ENCODE results near the gene HDAC4.
"Not testable (repeated sequence)": the region's sequence is repeated elsewhere in the genome, so short reads cannot be mapped to it uniquely, and the experiment has no call there.

Gene HDAC4

DNA sequence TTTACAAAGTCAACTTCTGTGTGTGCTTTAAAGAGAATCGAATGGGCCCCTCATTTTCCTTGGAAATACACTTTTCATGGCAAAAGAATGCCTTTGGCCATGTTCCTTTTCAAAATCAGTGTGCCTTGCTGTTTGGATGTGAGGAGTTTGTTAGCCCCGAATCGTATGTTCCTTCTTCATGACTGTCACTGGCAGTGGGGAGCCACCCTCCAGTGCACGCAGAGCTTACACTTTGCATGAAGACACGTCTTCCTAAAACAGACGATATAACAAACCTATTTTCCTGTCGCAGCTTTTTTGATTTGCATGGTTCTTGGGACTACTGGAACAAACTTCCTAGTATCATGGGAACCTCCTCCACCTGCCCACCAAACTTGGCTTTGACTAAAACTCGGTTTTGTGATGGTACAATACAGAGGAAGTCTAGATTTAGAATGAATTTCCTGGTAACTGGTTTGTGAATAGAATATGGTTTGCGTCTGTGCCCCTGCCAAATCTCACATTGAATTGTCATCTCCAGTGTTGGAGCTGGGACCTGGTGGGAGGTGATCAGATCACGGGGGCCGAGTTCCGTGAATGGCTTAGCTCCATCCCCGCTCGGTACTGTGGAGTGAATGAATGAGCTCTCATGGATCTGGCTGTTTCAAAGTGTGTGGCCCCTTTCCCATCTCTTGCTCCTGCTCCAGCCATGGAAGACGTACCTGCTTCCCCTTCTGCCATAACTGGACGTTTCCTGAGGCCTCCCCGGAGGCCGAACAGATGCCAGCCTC, 358.1 kb downstream of the HDAC4 start:
- H3K27ac Mint-ChIP-seq, result no peak overlapping the region
- no peaks in the 10 kb centered on the region for H3K4me1 Mint-ChIP-seq
- DNase-seq (ENCODE audit: low spot score in 2 of 2), result no peak
- no peaks in the 10 kb centered on the region for H3K9me3 Mint-ChIP-seq
- no peak overlapping the region for H3K4me3 Mint-ChIP-seq
- no peaks in the 10 kb centered on the region for H3K36me3 Mint-ChIP-seq
- peaks cover 2% of the 10 kb centered on the region for H3K27me3 Mint-ChIP-seq
- ATAC-seq (ENCODE audit: low read depth), result no peak

DNA sequence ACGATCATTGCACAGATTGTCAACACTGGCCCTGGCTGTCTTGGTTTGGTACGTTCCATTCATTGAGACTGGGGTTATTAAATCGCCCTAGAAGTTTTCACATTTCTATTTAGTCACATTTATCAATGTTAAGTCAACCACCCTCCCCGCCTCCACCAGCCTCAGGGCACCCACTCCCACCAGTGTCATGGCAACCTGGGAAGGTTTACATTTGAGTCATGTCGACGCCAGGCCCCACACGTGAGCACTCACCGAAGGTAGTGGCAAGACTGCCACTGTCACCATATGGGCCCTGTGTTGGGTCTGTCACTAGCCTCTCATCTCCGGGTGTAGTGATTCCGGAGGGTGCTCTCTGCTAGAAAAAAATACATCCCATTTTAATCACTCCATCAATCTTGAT, 358.8 kb downstream of the HDAC4 start:
- H3K4me1 Mint-ChIP-seq, result no peaks in the 10 kb centered on the region
- no peak for ATAC-seq (ENCODE audit: low read depth)
- no peaks in the 10 kb centered on the region for H3K9me3 Mint-ChIP-seq
- no peak overlapping the region for H3K4me3 Mint-ChIP-seq
- H3K27me3 Mint-ChIP-seq, result peaks cover 6% of the 10 kb centered on the region
- DNase-seq (ENCODE audit: low spot score in 2 of 2), result no peak
- H3K27ac Mint-ChIP-seq, result no peak overlapping the region
- no peaks in the 10 kb centered on the region for H3K36me3 Mint-ChIP-seq

DNA sequence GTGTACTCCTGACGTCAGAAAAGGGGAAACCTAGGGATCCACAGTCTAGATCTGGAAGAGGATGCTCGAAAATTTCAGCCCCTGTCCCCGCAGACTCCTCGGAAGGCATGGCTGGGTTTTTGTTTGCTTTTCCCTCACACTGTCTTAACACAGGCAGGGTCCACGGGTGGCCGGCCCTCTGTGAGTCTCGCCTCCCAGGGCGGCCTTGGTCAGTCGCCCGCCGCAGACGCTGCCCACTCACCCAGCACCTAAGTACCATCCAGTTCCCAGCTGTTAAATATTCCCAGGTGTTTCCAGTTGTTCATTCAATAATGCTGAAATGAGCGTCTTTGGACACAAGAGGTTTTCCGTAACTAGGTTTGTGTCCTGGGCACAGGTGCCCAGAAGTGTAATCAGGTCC, 359.8 kb downstream of the HDAC4 start:
- H3K27ac Mint-ChIP-seq, result no peak overlapping the region

DNA sequence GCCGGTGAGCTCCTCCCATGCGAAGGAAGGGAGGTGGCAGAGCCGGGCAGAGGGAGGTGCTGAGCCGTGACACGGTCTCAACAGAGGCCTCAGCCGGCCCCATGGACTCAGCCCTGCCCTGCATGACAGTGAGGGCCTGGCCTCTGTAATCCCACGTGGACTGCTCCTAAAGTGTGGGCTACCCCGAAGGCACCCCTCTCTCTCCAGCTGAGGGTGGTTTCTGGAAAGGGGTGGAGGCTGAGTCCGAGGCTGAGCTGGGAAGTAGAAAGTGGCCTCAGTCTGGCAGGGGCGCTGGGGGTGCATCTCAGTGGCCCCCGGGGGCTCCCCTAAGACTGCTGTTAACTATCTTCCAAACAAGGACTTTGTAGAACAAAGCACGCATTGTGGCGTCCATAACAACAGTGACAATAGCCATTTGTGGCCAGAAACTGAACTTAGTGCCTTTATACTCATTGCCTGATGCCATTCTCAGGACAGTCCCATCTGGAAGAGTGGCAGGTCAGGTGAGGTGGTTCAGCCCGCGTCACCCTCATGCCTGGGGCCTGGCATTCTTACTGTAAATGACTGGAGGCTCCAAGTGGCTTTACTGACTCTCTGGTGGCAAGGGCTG, 360.6 kb downstream of the HDAC4 start:
- ATAC-seq (ENCODE audit: low read depth), result no peak
- peaks cover 6% of the 10 kb centered on the region for H3K27me3 Mint-ChIP-seq

More for the DNA sequence above, 359.8 kb downstream of the HDAC4 start:
- Mint-ChIP-seq H3K27me3 (peaks cover 6% of the 10 kb centered on the region), H3K4me1 (no peaks in the 10 kb centered on the region), H3K9me3 (no peaks in the 10 kb centered on the region), H3K4me3 (no peak overlapping the region), H3K36me3 (no peaks in the 10 kb centered on the region)
- ATAC-seq (ENCODE audit: low read depth), result no peak
- no peak for DNase-seq (ENCODE audit: low spot score in 2 of 2)

DNA sequence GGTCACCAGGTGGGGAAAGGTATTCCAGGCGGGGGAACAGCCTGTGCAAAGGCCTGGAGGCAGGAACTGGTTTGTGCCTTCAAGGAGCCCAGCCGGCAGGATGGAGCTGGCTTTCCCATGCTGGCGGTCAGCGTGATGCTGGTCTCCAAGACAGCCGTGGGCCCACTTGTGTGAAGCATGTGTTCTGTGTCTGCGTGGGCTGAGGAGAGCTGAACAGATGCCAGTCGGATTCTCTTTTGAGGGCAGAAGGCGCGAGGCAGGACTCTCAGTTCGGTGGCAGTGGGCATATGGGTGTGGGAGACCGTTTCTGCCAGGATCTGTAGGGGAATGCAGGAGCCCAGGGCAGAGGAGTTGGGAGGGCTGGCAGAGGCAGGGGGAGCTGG, 361.4 kb downstream of the HDAC4 start:
- ATAC-seq (ENCODE audit: low read depth), result no peak
- no peak for DNase-seq (ENCODE audit: low spot score in 2 of 2)
- H3K36me3 Mint-ChIP-seq, result no peaks in the 10 kb centered on the region
- H3K4me1 Mint-ChIP-seq, result peaks cover 1% of the 10 kb centered on the region
- H3K27me3 Mint-ChIP-seq, result peaks cover 12% of the 10 kb centered on the region
- H3K27ac Mint-ChIP-seq, result no peak overlapping the region
- H3K4me3 Mint-ChIP-seq, result no peak overlapping the region
- no peaks in the 10 kb centered on the region for H3K9me3 Mint-ChIP-seq

More for the DNA sequence above, 360.6 kb downstream of the HDAC4 start:
- Mint-ChIP-seq H3K4me3 (no peak overlapping the region), H3K9me3 (no peaks in the 10 kb centered on the region), H3K27ac (no peak overlapping the region), H3K4me1 (no peaks in the 10 kb centered on the region), H3K36me3 (no peaks in the 10 kb centered on the region)
- DNase-seq (ENCODE audit: low spot score in 2 of 2), result no peak

DNA sequence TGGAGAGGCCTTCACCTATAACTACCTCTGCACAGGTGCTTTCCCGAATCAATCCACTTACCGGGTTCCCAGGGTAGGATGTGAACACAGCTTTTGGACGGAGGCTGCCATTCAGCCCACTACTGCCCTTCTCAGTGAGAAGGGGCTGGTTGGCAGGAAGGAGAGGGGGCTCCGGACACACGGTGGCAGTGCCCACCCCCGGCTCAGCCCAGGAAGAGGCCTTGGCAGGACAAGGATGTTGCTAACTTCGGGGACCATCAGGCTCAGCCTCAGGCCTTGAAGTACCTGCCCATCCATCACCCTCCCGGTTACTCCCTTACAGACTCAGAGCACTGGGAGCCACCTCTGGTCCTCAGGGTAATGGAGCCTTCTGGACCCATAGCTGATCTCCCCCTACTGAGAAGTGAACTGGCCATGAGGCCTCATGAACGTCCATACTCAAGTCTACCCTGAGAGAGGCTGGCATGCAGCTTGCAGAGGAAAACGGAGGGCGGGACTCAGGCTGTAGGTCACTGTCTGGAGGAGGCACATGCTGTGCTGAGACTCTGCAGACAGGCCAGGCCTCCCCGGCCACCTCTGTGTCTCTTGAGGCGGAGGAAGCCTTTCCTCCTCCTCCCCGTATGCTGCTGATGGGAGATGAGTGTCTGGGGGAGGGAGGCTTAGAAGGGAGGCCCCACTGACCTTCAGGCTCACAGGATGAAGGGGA, 361.9 kb downstream of the HDAC4 start:
- H3K4me3 Mint-ChIP-seq, result no peak overlapping the region
- no peaks in the 10 kb centered on the region for H3K36me3 Mint-ChIP-seq
- no peak overlapping the region for H3K27ac Mint-ChIP-seq
- no peaks in the 10 kb centered on the region for H3K9me3 Mint-ChIP-seq
- no peak for DNase-seq (ENCODE audit: low spot score in 2 of 2)
- peaks cover 2% of the 10 kb centered on the region for H3K4me1 Mint-ChIP-seq
- H3K27me3 Mint-ChIP-seq, result peaks cover 14% of the 10 kb centered on the region
- ATAC-seq (ENCODE audit: low read depth), result no peak

DNA sequence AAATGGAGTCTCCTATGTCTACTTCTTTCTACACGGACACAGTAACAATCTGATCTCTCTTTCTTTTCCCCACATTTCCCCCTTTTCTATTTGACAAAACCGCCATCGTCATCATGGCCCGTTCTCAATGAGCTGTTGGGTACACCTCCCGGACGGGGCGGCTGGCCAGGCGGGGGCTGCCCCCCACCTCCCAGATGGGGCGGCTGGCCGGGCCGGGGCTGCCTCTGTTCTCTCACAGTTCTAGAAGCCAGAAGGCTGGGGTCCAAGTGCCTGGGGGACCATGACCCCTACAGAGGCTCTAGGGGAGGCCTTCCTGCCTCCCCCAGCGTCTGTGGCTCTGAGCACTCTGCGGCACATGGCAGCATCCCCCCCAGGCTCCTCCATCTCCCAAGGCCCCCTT, 362.5 kb downstream of the HDAC4 start:
- H3K9me3 Mint-ChIP-seq; H3K4me1 Mint-ChIP-seq; H3K36me3 Mint-ChIP-seq; DNase-seq (ENCODE audit: low spot score in 2 of 2); ATAC-seq (ENCODE audit: low read depth); H3K4me3 Mint-ChIP-seq; H3K27ac Mint-ChIP-seq: not testable (repeated sequence)
- H3K27me3 Mint-ChIP-seq, result peaks cover 14% of the 10 kb centered on the region

DNA sequence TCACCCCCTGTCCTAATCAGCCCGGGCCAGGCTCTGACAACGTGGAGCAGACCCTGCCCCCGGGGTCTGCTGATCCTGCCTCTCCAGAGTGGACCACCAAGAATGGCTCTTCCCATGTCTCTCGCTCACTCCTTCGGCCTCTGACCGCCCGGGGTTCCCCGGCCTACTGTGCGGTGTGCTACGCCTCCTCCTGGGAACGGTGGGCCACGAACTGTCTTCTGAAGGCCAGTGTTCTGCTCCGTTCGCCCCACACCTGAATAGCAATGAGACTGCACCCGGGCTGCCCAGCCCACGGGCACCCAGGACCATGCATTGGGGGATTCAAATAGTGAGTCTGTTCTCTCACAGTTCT, 363.3 kb downstream of the HDAC4 start:
- Mint-ChIP-seq H3K27me3 (peaks cover 14% of the 10 kb centered on the region), H3K4me3 (no peak overlapping the region), H3K4me1 (peaks cover 2% of the 10 kb centered on the region), H3K27ac (peak overlapping the region; percentile 52), H3K9me3 (no peaks in the 10 kb centered on the region), H3K36me3 (no peaks in the 10 kb centered on the region)
- no peak for ATAC-seq (ENCODE audit: low read depth)
- no peak for DNase-seq (ENCODE audit: low spot score in 2 of 2)

DNA sequence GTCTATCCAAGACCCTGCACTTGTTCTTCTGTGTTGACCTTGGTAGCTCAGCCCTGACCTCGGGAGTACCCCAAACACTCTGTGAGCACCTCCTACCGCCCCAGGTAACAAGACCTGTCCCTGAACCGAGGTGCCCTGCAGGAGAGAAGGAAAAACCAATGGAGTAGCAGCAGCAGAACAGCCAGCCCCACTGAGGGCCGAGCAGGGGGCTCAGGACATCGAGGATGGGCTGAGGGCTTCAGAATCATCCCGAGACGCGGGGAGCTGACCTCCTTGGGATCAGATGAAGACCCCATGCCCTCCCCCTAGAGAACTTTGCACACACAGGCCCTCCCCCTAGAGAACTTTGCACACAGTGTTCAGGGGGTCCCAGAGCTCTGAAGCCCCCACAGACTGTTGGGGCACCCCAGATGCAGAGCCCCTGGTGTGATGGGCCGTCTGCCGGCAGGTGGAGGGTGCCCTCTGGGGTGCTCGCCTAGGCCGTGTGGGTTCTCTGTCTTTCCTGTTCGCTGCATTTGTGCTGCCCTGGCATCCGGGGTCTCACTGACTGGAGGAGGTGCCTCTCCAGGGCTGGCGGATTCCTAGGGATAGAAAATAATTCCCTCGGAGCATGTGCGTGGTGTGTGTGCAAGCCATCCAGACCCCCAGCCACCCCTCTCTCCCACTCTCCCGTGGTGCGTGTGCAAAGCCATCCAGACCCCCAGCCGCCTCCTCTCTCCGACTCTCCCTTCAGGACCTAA, 363.8 kb downstream of the HDAC4 start:
- no peak overlapping the region for H3K4me3 Mint-ChIP-seq
- no peak for ATAC-seq (ENCODE audit: low read depth)
- H3K27me3 Mint-ChIP-seq, result peaks cover 15% of the 10 kb centered on the region
- H3K4me1 Mint-ChIP-seq, result peaks cover 2% of the 10 kb centered on the region
- no peaks in the 10 kb centered on the region for H3K9me3 Mint-ChIP-seq
- peak overlapping the region; percentile 52 for H3K27ac Mint-ChIP-seq
- no peaks in the 10 kb centered on the region for H3K36me3 Mint-ChIP-seq
- no peak for DNase-seq (ENCODE audit: low spot score in 2 of 2)

DNA sequence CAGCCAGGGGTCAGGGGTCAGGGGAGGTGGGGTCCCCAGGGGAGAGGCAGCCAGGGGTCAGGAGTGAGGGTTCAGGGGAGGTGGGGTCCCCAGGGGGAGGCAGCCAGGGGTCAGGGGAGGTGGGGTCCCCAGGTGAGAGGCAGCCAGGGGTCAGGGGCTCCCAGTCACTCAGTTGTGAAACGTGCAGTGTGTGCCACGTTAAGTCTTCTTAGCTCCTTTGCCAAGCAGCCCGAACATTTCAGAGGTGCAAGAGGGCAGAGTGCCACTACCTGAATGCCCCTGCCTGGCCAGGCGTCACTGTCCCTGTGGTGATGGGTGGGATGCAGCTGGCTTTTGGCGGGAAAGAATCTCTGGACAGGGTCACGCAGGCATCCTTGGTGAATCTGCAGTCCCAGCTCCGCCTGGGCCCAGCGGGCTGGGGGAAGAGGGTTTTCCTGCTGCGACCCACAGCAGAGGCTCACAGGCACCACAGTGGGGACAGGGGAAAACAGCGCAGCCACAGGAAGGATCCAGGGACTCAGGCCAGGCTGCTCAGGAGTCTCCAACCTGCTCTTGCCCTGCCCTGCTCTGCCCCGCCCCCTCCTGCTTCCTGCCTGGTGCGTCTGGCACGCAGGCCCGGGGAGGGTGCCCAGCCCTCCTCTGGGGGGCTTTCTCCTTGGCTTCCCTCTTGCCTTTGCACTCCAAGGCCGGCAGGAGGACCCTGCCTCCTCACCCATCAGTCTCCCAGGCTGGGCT, 364.7 kb downstream of the HDAC4 start:
- DNase-seq (ENCODE audit: low spot score in 2 of 2), result no peak
- Mint-ChIP-seq H3K27me3 (peaks cover 18% of the 10 kb centered on the region), H3K4me3 (no peak overlapping the region), H3K4me1 (peaks cover 2% of the 10 kb centered on the region), H3K27ac (no peak overlapping the region), H3K36me3 (no peaks in the 10 kb centered on the region), H3K9me3 (no peaks in the 10 kb centered on the region)
- no peak for ATAC-seq (ENCODE audit: low read depth)

DNA sequence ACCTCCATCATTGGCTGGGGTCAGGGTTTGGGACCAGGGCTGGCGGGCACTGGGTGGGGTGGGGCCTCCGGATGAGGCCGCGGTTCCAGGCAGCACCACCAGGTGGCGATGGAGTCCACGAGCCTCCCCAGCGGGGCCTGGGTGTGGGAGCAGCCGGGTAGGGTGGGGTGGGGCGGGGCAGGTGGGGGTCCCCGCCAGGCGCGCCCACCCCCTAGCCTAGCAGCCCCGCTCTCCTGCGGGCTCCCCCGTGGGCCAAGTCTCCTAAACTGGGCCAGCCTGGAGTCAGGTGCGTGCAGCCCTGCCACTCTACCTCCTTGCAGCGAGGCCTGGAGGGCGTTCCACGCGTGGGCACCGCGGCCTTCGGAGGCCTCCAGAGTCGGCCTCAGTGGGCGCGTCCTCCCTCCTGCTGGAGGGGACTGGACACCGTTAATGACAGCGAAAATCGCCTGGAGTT, 365.4 kb downstream of the HDAC4 start:
- H3K36me3 Mint-ChIP-seq, result no peaks in the 10 kb centered on the region
- peaks cover 18% of the 10 kb centered on the region for H3K27me3 Mint-ChIP-seq
- peaks cover 2% of the 10 kb centered on the region for H3K4me1 Mint-ChIP-seq
- ATAC-seq (ENCODE audit: low read depth) (peak; percentile 72), DNase-seq (ENCODE audit: low spot score in 2 of 2) (peak; percentile 71 to 75)
- no peak overlapping the region for H3K27ac Mint-ChIP-seq
- H3K4me3 Mint-ChIP-seq, result no peak overlapping the region
- H3K9me3 Mint-ChIP-seq, result no peaks in the 10 kb centered on the region

DNA sequence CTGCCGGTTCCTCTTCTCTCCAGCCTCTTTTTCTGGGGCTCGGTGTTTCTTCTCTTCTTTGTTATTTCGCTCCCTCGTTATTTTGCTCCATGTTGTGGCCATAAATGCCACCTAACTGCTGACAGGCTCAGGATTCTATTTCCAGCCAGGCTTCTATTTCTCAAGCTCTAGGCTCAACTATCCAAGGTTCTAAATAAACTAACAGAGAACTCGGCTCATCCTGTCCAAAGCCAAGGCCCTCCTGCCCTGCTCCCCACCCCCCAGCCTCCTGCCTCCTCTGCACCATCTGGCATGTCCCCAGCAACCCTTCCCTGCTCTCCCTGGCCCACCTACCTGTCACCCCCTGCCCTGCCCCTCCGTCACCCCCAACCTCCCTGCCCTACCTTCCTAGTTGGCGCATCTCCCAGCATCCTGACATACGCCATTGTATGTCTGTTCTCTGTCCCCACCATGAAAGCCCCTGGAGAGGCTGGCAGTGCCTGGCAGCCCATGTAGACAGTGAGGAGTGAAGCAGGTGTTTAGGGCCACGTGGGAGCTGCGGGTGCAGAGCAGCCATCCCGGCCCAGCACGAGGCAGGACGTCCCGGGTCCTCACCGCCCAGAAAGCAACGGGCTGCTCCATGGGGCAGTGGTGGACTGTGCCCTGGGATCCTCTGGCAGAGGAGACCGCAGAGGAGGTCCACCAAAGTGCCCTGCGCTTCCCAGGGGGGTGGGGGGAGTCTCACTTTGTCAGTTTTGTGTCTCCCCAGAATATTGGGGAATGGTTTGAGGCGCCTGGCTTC, 366.1 kb downstream of the HDAC4 start:
- no peak for ATAC-seq (ENCODE audit: low read depth)
- no peak for DNase-seq (ENCODE audit: low spot score in 2 of 2)
- H3K27me3 Mint-ChIP-seq, result peaks cover 18% of the 10 kb centered on the region

More for the DNA sequence above, 366.1 kb downstream of the HDAC4 start:
- Mint-ChIP-seq H3K27ac (no peak overlapping the region), H3K36me3 (no peaks in the 10 kb centered on the region), H3K9me3 (no peaks in the 10 kb centered on the region), H3K4me1 (peaks cover 2% of the 10 kb centered on the region), H3K4me3 (no peak overlapping the region)

Measured in memory B cell (primary cell).